GM21529 (cell line): ENCODE results near the gene WNT5A.

Experiments
- ATAC-seq: cut with Tn5 transposase; IDR thresholded peaks from one replicate; pipeline ENCODE4 v1.9.1; 2021; ENCODE audit not compliant: unreplicated experiment

The WNT5A gene

DNA sequence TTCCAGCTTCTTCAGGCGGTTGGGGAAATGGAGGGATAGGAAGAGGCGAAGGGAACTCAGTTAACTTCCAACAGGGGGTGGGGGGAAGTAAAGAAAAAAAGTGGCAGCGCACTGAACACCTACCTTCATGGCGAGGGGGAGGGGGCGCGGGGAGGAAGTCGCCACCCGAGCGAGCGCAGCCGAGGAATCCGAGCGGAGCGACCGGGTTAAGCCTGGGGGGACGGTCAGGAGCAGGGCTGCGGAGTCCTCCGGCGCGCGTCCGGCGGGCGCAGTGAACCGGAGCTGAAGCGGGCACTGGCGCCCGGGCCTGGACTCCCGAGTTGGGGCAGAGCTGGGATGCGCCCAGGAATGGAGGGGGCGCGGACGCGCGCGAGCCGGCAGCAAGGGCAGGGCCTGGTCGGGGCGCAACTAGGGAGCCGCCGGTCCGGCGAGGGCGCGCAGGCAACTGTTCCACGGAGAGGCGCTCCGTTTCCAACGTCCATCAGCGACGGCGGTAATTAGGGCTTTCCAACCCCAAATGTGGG, at the start of gene WNT5A:
WNT5A (minus strand) TSS at position 450 of the 524 bp plus-strand sequence; CDS start at position 129, 321 bp downstream.
- no peak for ATAC-seq

DNA sequence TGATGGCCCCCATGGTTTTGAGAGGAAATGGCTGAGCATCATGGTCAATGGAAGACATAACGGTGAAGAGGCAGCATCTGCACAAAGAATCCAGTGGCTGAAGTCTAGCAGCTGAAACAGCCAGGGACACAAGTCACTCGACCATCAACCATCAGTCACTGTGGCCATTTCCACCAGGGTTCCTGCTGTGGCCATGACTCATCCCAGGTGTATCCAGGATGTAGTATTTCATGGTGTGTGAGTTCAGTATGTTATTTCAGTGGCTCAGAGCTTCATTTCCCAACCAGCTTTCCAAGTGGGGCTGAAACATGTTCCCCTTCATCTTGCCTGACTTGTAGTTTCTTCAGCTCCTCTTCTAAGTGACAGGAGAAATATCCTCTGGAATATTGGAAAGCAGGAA, 47.8 kb upstream of the WNT5A start:
- ATAC-seq = no peak

GRCh38 chr3:55532806-55533205, 45.7 kb upstream of the WNT5A start:
- ATAC-seq = no peak

DNA sequence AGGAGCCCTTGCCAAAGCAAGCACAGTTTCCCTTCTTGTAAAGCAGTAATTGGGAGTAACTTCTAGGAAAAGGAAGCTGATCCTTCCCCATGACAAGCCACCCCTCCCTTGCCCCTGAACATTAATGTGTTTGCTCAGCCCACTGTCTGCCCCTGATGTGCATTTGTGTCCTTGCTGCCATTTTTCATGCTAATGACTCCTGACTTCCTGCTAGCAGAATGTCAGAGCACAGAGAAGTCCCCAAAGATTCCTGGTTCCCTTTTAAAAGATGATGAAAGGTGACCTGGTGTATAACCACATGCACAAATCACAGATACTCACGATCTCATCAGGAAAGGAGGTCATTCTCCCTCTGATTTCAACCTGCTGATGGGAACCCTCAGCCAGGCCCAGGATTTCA, 44.2 kb upstream of the WNT5A start:
- ATAC-seq = no peak

DNA sequence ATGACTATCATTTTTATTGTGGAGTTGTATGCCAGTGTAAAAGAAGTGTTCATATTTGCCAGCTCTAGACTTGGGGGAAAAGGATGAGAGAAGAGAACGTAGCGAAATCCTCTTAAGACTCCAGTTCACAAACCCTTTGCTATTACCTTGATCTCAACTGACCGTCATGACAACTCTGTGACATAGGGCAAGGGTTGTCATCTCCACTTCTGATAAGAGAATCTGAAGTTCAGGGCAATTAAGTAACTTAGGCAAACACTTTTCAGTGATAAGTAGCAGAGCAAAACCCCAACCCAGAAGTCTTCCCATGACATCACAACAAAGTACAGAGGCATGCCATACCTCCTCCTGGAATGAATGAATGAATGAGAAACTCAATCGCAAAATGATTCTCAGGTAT, 40.3 kb upstream of the WNT5A start:
- ATAC-seq = no peak

GRCh38 chr3:55526332-55527030, 39.4 kb upstream of the WNT5A start:
- no peak for ATAC-seq

DNA sequence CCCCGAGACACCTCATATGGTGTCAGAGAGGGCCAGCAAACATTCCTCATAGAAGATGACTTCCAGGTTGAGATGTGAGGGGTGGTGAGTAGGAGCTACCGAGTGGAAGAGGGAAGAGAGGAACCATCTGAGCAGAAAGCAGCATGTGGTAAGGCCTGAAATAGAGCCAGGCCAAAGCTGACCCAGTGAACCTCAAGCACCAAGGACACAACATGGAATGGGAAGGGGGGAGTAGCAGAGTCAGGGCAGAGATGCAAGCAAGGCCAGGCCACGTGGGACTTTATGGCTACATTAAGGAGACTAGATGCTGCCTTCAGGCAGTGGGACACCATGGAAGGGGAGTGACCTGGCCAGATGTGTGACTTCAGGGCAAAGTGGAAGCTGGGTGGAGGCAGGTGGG, 38.3 kb upstream of the WNT5A start:
- ATAC-seq = no peak

DNA sequence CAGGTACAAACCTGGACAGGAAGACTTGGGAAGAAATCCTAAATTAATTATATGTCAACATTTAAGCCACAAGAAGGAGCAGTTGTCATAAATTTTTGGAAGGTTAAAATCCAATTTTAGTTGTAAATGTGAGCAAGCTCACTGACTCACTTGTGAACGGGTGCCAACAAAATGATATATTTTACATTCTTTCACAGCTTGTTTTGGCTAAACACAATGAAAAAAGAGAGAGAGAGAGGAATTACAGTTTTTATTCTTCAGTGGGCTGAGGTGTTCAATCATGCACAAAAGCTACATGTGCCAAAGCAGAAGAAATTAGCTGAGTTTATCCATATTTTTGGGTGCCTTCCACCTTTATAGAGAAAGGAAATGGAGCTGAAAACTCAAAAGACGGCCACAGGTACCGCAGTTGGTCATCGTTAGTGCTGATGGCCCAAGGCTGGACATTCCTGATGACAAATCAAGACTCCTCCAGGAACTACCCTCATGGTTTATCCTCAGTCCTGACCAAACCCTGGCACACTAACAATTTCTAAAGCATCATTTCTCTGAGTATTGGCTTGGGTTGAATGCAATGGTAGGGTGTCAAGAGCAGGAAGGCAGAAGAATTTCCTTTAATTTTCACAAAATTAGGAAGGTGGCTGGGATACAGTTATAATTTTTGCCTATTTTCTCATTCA, 37.6 kb upstream of the WNT5A start:
- no peak for ATAC-seq

GRCh38 chr3:55523471-55523870, 36.4 kb upstream of the WNT5A start:
- ATAC-seq = no peak

DNA sequence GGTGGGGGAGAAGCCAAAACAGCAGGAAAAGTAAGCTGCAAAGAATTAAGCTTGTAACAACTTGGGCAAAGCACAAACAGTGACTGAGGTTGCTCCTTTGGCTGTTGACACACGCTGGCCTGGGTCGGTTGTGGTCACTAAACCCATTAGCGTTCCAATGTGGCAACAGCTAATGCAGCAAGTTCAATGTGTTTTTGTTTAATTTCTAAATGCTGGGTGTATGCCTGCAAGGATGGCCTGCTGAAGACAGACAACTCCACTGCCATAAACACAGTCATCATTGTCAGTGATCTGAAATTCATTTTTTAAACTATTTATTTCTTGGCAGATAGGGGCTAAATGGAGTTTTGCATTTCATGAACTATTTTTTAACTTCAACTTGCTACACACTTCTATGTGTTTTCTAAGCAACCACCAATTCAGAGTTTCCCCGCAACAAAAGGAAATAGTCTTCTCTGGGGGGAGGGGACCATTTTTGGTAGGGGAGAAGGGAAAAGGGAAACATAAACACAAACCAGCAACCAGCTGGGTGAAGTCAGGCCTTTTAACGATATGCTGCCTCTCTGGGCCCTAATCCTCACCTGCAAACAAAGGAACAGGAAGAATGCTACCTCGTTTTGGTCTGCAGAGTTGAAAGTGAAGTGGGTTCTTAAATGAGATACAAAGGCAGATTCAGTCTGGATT, 34.8 kb upstream of the WNT5A start:
- no peak for ATAC-seq

GRCh38 chr3:55521064-55521737, 34.1 kb upstream of the WNT5A start:
- ATAC-seq = no peak

DNA sequence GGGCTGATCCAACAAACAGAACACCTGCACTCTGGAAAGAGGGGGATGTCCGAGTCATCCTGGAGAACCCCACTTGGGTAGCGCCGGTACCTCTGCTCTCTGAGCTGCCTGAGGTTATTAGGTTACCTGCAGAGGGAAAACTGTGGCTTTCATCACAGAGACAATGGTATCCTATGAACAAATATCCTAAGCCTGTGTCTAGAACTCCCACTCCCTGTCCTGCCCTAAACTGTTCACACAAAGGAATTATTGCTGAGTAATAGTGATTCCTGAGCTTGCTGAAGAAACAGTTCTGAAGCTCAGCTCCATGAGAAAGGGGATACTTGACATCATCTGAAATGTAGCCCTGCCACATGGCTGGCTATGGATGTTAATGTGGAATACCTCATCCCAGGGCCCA, 31.9 kb upstream of the WNT5A start:
- ATAC-seq = no peak

DNA sequence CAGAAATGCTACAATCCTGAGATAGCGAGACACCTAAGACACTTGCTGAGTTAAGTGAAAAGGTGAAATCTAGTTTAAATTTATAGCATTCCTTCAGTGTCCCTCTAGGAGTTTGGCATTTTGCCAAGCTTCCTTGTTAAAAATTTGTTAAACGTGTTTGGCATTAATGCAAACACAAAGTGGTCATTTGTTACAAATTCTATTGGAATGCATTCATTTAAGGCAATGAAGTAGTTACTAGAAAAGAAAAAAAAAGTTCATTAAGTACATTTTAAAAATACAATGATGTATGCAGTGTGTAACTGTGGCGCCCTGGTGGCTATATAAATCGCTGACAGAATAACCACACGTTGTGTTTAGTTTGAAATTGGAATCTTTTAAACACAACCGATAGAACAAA, 31.3 kb upstream of the WNT5A start:
- no peak for ATAC-seq

DNA sequence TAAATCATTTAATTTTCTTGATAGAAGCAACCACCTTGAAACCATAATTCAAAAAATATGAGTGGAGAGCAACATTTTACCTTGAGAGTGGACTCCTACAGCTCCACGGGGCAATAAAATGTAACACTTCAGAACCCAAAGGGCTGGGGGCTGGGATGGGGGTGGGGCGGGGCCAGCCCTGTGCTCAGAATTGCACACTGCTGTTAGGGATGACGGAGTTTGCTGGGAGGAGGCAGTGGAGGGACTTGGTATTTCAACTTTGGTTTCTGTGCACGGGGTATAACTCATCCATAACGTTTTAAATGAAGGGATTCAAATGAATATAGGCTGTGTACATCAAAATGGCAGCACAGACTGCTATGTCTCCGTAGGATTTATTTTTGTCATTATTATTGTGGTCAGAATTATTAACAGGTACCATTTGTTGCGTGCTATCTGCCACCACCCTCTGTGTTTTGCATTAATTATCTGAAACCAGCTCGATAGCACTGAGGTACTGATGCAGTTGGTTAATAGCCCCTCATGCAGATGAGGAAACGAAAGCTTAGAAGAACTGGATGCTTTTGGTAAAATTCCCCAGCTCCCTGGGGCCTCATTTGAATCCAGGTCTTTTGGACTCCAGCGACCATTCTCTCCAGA, 29.4 kb upstream of the WNT5A start:
- no peak for ATAC-seq

DNA sequence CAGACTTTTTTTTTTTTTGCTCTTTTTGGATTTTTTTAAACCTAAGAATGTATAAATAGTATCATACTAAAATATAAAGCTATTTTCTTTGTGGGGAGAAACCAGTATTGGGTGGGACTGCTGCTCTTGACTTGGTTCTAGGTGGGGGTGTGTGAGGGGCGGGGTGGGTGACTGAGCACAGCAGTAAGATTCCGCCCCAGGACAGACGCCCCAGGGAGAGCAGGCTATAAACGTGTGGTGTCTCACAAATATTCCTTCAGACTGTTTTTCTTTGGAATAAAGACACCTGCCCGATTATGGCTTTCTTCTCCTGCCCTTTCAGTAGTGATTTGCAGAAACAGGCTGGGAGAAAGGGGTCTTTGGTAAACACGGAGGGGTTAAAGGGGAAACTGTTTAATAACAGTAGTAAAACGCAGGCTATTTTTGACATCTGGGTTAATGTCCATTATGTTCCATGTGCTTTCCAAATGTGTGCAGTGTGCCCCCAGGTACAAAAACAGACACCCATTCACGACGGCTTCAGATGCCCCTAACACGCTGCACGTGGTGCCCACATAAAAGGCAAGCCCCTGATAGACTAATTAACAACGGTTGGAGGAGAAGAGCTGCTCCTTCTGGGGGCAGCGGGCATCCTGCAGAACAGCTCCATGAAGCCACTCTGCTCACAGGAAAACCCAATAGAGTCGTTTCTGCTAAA, 28.6 kb upstream of the WNT5A start:
- no peak for ATAC-seq

- no peak for ATAC-seq
Measured at GRCh38 chr3:55514962-55515361, 27.9 kb upstream of the WNT5A start.

DNA sequence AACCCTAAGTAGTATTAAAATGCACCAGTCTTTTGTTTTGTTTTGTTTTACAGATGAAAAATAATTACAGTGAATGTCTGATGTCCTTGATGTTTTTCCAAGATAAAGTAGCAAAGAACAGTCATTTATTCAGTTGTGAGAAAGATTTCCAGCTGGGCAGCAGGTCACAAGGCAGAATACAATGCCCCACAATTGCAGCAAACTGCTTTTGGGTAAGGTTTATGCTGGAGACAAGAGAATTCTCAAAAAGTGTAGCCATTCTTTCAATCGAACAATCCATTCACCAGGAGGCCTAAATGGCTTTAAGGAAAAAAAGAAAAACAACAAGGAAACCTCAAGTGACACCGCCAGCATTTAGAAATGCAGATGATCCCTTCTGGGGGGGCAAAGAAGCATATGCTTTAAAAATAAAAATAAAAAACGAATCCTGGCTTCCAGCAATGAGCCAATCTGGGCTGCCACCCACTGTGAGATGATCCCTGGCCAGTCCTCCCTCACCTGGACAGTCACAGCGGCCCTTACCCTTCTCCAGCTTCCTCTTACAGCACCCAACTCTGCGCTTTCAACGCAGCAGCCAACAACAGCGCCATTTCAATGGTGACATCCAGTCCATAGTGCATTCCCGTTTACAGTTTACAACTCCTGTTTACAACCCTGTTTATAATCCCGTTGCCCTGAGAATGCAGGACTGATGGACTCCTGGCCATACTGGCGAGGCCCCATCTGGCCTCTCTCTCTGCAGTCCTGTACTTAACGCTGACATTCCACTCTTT, 25.7 kb upstream of the WNT5A start:
- ATAC-seq = no peak

DNA sequence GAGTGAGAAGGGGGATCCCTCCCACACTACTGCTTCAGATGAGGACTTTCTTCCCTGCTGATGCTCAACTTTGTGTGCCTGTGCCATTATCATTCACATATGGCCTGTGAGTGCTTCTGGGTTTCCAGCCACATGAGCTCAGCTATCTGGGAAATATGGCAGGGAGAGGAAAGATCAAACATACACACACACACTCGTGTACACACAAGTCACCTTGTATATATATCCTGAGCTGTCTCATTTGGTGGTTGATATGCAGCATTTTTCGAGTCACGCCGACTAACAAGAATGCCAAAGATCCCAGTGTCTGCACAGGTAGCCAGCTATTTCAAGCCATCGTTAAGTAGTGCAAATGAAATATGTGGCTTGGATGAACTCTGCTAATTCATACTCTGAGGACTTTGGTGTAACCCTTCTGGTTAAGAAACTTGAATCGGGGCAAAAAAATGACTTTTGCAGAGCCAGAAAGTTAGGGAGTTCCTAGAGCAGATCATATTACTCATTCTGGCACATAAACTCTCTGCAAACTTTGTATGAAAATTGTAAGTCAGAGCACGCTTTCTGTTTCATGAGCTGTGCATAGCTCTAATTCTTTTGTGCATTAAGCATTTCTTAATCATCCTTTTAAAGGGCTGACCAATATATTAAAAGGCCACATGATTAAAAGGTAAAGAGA, 24.9 kb upstream of the WNT5A start:
- ATAC-seq = no peak

DNA sequence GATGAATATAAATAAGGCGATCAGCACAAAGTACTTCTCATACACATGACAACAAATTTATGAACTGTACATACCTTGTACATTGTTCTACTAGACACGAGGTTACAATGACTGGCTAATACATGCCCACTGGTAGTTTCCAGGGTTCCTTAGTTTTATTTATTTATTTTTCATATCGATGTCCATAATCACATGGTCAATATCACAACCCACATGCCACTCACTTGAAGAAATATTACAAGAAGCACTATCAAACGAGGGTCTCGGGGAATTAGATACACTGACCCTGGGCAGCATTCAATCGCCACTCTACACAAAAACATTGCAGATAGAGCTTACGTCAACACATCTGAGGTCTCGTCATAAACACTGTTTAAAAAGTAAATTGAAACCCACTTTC, 21.2 kb upstream of the WNT5A start:
- ATAC-seq = no peak
